Stimulated activated CD4-positive, alpha-beta T cell treated with anti-CD3 and anti-CD28 coated beads, Interleukin-4, amount 100 ng/mL, for 24 hours (primary cell): ENCODE measurements around the gene PLPPR3.
A peak's percentile ranks its signal among the peaks of the same experiment; 100 is the strongest.
"Not testable (repeated sequence)": the region's sequence is repeated elsewhere in the genome, so short reads cannot be mapped to it uniquely, and the experiment has no call there.

Experiments
- DNase-seq: peaks from one replicate; pipeline ENCODE4 v3.0.0-alpha.2; 2020

PLPPR3 gene

GRCh38 chr19:821825-822503 is at the start of gene PLPPR3:
PLPPR3 (minus strand) TSS chr19:821955; CDS start chr19:821559, 396 bp downstream.
- DNase-seq: no peak

- no peak for DNase-seq
Observed at GRCh38 chr19:870963-871401, 49.2 kb upstream of the PLPPR3 start.

- no peak for DNase-seq
Observed at GRCh38 chr19:870314-870713, 48.6 kb upstream of the PLPPR3 start.

GRCh38 chr19:869245-870177 is 47.8 kb upstream of the PLPPR3 start:
- no peak for DNase-seq

GRCh38 chr19:868458-869244 is 46.9 kb upstream of the PLPPR3 start:
- DNase-seq: no peak

GRCh38 chr19:867855-868457 is 46.2 kb upstream of the PLPPR3 start:
- DNase-seq: no peak

- DNase-seq: no peak
Observed at GRCh38 chr19:867301-867793, 45.6 kb upstream of the PLPPR3 start.

- DNase-seq: no peak
Observed at GRCh38 chr19:866769-867300, 45.1 kb upstream of the PLPPR3 start.

- no peak for DNase-seq
Observed at GRCh38 chr19:863315-863620, 41.5 kb upstream of the PLPPR3 start.

- peak; percentile 78 for DNase-seq
Observed at GRCh38 chr19:862581-863314, 41.0 kb upstream of the PLPPR3 start.

- peak; percentile 62 for DNase-seq
Observed at GRCh38 chr19:861756-862580, 40.2 kb upstream of the PLPPR3 start.

GRCh38 chr19:861141-861755 is 39.5 kb upstream of the PLPPR3 start:
- no peak for DNase-seq

GRCh38 chr19:858868-859843 is 37.4 kb upstream of the PLPPR3 start, which contains the start of gene CFD:
CFD (plus strand) TSS chr19:859664; CDS start chr19:859690, 26 bp downstream.
- DNase-seq: no peak

GRCh38 chr19:858284-858683 is 36.5 kb upstream of the PLPPR3 start:
- DNase-seq: no peak

GRCh38 chr19:855566-856120 is 33.9 kb upstream of the PLPPR3 start:
- no peak for DNase-seq

GRCh38 chr19:855142-855541 is 33.4 kb upstream of the PLPPR3 start:
- DNase-seq: no peak

- no peak for DNase-seq
Observed at GRCh38 chr19:854549-854948, 32.8 kb upstream of the PLPPR3 start.

GRCh38 chr19:853614-854220 is 32.0 kb upstream of the PLPPR3 start:
- not testable (repeated sequence) for DNase-seq
